ENCODE data around the gene VDR.

VDR gene

DNA sequence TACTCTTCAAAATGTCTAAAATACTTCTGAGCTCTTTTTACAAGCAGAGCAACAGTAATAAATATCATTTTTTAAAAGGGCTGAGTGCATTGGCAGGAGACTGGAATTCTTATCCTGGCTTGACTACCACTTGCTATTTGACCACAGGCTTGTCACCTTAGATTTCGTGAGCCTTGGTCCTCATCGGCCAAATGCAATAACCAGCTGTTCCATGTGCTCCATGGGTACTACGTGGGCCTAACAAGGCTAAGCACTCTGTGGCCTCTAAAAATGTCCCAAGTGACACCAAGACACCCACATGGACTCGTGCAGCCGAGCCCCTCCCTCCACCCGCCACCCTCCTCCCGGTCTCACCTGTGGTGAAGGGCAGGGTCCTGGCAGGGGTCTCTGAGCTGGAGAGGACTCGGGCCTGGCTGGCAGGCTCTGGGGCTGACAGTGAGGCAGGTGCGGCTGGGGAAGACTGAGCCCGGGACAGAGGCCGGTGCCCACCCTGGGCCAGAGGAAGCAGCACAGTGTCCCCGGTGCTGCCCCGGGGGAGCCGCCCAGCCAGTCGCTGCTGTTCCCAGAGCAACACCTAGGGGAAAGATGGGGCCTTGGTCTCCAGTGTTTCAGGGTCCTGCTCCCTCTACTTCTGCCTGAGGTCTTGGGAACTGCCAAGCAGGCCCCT, 111.6 kb downstream of the VDR start:
- no peak for DNase-seq (ENCODE audit: low read depth)

DNA sequence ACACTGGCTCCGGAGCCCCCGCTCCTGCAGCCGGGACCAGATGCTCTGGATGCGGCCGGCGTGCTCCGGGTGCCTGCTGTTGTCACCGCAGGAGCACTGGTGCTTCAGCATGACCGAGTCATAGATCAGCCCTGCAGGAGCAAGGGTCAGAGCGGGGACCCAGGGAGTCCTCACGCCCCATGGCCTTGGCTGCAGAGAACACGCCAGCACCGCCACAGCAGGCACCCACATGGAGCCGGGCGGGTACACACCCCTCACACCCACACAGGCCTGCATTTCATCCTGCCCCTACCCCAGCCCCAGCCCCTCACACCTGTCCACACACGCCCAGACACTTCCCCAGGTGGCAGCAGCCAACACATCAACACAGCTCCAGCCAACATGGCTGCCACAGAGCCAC, 112.9 kb downstream of the VDR start:
- DNase-seq (ENCODE audit: low read depth) = no peak
